ENCODE measurements around the gene ENTPD8.

ENTPD8 gene

DNA sequence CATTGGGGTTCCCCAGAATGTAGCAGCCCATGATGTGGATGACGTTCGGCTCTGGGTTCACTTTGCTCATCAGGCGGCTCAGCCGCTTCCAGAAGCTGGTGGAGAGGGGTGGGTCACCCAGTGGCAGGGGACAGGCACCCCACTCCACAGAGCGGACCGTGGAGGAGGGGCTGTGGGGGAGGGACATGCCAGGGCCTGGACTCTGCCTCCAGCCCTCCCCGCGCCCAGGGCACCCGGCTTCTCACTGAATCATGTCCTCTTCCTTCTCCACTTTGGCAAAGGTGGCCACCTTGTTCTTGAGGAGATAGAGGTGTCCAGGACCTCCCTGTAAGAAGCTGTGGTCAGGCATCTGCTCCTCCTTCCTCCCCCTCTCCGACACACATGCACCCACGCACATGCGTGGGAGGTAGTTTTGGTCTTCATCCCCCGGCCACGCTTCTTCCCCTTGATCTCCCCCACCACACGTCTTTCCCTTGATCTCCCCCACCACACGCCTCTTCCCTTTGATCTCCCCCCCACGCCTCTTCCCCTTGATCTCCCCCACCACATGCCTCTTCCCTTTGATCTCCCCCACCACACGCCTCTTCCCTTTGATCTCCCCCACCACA lies 8.9 kb upstream of the ENTPD8 start:
- H3K9ac ChIP-seq (ENCODE audit: insufficient read length, low read depth): no peak overlapping the region
- H3K4me1 ChIP-seq (ENCODE audit: insufficient read depth, insufficient read length): peaks cover 28% of the 10 kb centered on the region
- no peak for DNase-seq (ENCODE audit: low read depth, low spot score)

DNA sequence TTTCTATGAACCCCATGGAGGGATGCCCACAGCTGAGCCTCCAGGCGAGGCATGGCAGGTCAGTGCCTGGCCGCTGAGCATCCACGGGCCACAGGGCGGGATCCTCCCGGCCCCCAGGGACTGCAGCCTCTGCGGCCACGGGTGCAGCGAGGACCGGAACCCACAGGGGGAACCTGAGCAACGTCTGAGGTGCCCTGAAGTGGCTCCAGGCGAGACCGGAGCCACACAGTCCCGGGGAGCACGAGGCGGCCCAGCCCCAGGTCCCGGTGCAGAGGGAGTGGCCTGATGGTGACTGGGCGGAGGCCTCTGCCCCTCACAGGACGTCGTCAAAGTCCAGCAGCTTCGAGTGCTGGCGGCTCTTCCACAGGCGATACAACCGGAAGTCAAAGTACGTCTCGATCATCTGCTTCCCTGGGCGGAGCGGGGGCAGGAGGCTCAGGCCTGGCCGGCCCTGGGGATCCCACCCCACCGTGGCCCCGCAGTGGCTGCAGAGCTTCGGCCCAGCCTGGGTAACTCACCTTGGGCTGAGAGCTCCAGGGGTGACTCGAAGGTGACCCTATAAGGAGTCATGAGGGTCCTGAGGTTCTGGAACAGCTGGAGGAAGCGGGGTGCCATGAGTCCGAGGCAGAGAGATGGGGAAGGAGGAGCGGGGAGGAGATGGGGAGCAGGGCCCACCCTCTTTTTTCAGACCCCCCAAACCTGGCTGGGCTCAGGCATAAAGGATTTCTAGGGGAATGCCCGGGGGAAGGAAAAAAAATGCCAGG lies 8.1 kb upstream of the ENTPD8 start:
- no peaks in the 10 kb centered on the region for H3K9me3 ChIP-seq (ENCODE audit: insufficient read depth, low read length)
- H3K9ac ChIP-seq (ENCODE audit: insufficient read length, low read depth): no peak overlapping the region
- H3K4me3 ChIP-seq (ENCODE audit: insufficient read length, low read depth): no peak overlapping the region
- H3K27me3 ChIP-seq (ENCODE audit: insufficient read depth, insufficient read length): no peaks in the 10 kb centered on the region
- H3K4me1 ChIP-seq (ENCODE audit: insufficient read depth, insufficient read length): peaks cover 21% of the 10 kb centered on the region
- DNase-seq (ENCODE audit: low read depth, low spot score): no peak
- TF ChIP-seq YY1 (IDR thresholded peaks at IDR 0.05; ENCODE audit: insufficient read depth, insufficient read length) (no peak), ZNF274 (IDR thresholded peaks at IDR 0.05; ENCODE audit: low read depth, low read length) (no peak), SUZ12 (IDR thresholded peaks at IDR 0.05; ENCODE audit: extremely low read depth, insufficient read depth, insufficient read length) (no peak)
- peaks cover 55% of the 10 kb centered on the region for H3K36me3 ChIP-seq (ENCODE audit: insufficient read depth, insufficient read length, low read length)

More for the DNA sequence above, 8.9 kb upstream of the ENTPD8 start:
- no peak overlapping the region for H3K4me3 ChIP-seq (ENCODE audit: insufficient read length, low read depth)
- H3K36me3 ChIP-seq (ENCODE audit: insufficient read depth, insufficient read length, low read length): peaks cover 62% of the 10 kb centered on the region
- no peaks in the 10 kb centered on the region for H3K9me3 ChIP-seq (ENCODE audit: insufficient read depth, low read length)
- TF ChIP-seq ZNF274 (IDR thresholded peaks at IDR 0.05; ENCODE audit: low read depth, low read length): no peak
- H3K27me3 ChIP-seq (ENCODE audit: insufficient read depth, insufficient read length): no peaks in the 10 kb centered on the region

DNA sequence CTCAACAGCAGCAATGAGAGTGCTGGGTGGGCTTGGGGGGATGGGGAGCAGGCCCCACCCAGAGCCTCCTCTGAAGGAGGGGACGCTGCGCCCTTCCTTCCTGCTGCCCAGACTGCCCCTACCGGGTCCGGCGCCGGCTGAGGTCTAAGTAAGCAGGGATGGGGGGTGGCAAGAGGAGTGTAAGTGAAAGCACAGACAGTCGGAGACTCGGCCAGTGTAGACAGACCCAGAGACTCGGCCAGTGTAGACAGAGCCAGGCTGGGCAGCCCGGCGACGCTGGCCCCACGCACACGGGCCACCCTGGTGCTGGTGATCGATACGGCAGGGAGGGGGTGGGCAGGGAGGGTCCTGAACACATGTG lies 7.4 kb upstream of the ENTPD8 start:
- Histone ChIP-seq H3K4me1 (ENCODE audit: insufficient read depth, insufficient read length) (peaks cover 19% of the 10 kb centered on the region), H3K4me3 (ENCODE audit: insufficient read length, low read depth) (no peak overlapping the region), H3K9ac (ENCODE audit: insufficient read length, low read depth) (no peak overlapping the region), H3K27me3 (ENCODE audit: insufficient read depth, insufficient read length) (no peaks in the 10 kb centered on the region), H3K9me3 (ENCODE audit: insufficient read depth, low read length) (no peaks in the 10 kb centered on the region), H3K36me3 (ENCODE audit: insufficient read depth, insufficient read length, low read length) (peaks cover 54% of the 10 kb centered on the region)
- TF ChIP-seq SUZ12 (IDR thresholded peaks at IDR 0.05; ENCODE audit: extremely low read depth, insufficient read depth, insufficient read length) (no peak), ZNF274 (IDR thresholded peaks at IDR 0.05; ENCODE audit: low read depth, low read length) (no peak), YY1 (IDR thresholded peaks at IDR 0.05; ENCODE audit: insufficient read depth, insufficient read length) (no peak)
- DNase-seq (ENCODE audit: low read depth, low spot score): no peak

DNA sequence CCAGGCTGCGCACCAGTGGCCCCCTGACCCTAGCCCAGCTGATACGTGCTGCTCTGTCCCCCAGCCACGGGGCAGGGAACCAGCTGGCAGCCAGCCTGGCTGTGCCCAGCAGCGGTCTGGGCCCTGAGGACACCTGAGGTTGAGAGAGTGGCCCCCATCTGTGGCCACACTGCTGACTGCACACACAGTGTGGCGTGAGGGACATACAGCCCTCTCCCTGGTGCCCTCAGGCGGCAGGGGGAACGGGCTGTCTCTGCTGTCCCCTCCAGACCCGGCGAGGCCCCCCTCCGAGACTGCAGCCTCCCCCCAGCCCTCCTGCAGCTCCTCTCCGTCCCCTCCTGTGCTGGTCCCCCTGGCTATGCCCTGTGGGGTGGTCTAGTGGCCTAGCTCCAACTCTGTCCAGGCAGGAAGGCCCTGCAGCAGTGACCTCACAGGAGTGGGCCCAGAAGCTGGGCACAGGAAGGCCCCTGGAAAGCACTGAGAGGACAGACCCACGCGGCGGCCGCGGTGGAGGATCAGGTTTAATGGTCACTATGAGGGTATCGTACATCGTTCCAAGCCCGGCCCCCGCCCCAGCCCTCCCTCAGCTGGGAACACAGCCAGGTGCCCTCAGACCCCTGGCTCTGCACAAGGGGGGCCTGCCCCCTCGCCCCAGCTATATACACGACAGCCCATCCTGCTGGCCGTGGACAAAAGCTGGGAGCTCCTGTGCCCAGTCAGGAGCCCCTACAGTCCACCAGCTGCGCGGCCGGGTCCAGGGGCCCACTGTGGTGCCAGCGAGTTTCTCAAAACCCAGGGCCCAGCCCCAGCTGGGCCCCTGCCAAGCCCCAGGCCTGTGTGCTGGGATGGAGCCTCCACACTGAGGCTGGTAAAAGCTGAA lies 6.8 kb upstream of the ENTPD8 start:
- peaks cover 51% of the 10 kb centered on the region for H3K36me3 ChIP-seq (ENCODE audit: insufficient read depth, insufficient read length, low read length)
- H3K9me3 ChIP-seq (ENCODE audit: insufficient read depth, low read length): no peaks in the 10 kb centered on the region
- peaks cover 13% of the 10 kb centered on the region for H3K4me1 ChIP-seq (ENCODE audit: insufficient read depth, insufficient read length)
- no peaks in the 10 kb centered on the region for H3K27me3 ChIP-seq (ENCODE audit: insufficient read depth, insufficient read length)
- no peak overlapping the region for H3K9ac ChIP-seq (ENCODE audit: insufficient read length, low read depth)
- TF ChIP-seq SUZ12 (IDR thresholded peaks at IDR 0.05; ENCODE audit: extremely low read depth, insufficient read depth, insufficient read length) (no peak), ZNF274 (IDR thresholded peaks at IDR 0.05; ENCODE audit: low read depth, low read length) (no peak), YY1 (IDR thresholded peaks at IDR 0.05; ENCODE audit: insufficient read depth, insufficient read length) (no peak)
- H3K4me3 ChIP-seq (ENCODE audit: insufficient read length, low read depth): no peak overlapping the region
- DNase-seq (ENCODE audit: low read depth, low spot score): no peak

DNA sequence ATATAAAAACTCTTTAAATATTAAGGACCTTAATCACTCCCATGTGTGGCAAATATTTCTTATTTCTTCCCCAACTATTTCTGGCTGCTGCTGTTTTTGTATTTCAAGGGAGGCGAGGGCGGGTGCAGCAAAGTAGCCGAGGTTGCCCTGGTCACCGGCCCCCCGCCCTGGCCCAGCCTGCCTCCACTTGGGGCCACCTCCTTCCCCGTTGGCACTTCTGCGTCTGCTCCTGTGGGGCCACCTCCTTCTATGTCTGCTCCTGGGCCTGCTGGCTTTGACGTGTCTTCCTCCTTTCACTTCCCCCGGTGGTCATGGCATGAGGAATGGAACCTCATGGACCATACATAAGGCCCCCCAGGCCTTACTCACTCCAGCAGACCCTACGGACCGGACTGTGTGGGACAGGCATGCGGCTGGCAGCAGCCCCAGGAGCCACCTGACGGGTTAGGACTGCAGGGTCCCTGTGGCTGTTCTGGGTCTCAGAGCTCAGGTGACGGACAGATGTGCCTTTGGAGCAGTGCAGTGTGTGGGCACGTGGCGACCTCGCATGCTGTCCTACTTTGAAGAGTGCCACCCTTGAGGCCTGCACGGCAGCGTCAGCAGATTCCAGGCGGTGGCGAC lies 5.8 kb upstream of the ENTPD8 start:
- Histone ChIP-seq H3K4me1 (ENCODE audit: insufficient read depth, insufficient read length) (peaks cover 9% of the 10 kb centered on the region), H3K9me3 (ENCODE audit: insufficient read depth, low read length) (no peaks in the 10 kb centered on the region), H3K9ac (ENCODE audit: insufficient read length, low read depth) (no peak overlapping the region), H3K4me3 (ENCODE audit: insufficient read length, low read depth) (no peak overlapping the region), H3K36me3 (ENCODE audit: insufficient read depth, insufficient read length, low read length) (peaks cover 41% of the 10 kb centered on the region), H3K27me3 (ENCODE audit: insufficient read depth, insufficient read length) (no peaks in the 10 kb centered on the region)
- DNase-seq (ENCODE audit: low read depth, low spot score): no peak
- no peak for TF ChIP-seq SUZ12 (IDR thresholded peaks at IDR 0.05; ENCODE audit: extremely low read depth, insufficient read depth, insufficient read length)
- TF ChIP-seq YY1 (IDR thresholded peaks at IDR 0.05; ENCODE audit: insufficient read depth, insufficient read length): no peak
- TF ChIP-seq ZNF274 (IDR thresholded peaks at IDR 0.05; ENCODE audit: low read depth, low read length): no peak

DNA sequence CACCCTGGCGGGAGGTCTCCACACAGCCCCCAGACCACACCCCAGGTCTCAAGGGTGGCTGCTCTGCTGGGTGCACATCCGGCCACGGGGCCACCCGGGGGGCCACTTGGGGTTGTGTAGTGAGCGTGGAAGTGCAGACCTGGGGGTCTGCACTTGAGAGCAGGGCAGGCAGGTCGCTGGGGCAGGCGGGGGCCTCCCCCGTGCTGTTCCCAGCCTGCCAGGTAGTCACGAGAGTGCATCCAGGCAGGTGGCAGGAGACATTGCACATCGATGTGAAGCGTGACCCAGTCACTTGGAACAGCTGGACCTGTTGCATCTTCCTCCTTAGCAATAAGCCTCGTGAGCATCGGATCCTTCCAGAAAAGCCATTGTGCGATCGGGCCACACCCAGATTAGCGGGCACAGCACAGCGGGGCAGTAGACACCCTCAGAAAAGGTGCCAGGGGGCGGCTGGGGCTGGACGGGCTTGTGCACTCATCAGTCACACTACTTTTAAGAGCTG lies 4.8 kb upstream of the ENTPD8 start:
- DNase-seq (ENCODE audit: low read depth, low spot score): no peak
- H3K27me3 ChIP-seq (ENCODE audit: insufficient read depth, insufficient read length): no peaks in the 10 kb centered on the region
- H3K4me1 ChIP-seq (ENCODE audit: insufficient read depth, insufficient read length): peaks cover 9% of the 10 kb centered on the region

More for the DNA sequence above, 4.8 kb upstream of the ENTPD8 start:
- peaks cover 38% of the 10 kb centered on the region for H3K36me3 ChIP-seq (ENCODE audit: insufficient read depth, insufficient read length, low read length)
- TF ChIP-seq ZNF274 (IDR thresholded peaks at IDR 0.05; ENCODE audit: low read depth, low read length): no peak
- no peak overlapping the region for H3K4me3 ChIP-seq (ENCODE audit: insufficient read length, low read depth)
- H3K9ac ChIP-seq (ENCODE audit: insufficient read length, low read depth): no peak overlapping the region
- no peaks in the 10 kb centered on the region for H3K9me3 ChIP-seq (ENCODE audit: insufficient read depth, low read length)
